ENCODE results near the gene DPAGT1.
"Not testable (repeated sequence)": the region's sequence is repeated elsewhere in the genome, so short reads cannot be mapped to it uniquely, and the experiment has no call there.

Gene DPAGT1

GRCh38 chr11:119093942-119094815, 7.5 kb downstream of the DPAGT1 start:
- no peak for DNase-seq

GRCh38 chr11:119092880-119093842, 8.5 kb downstream of the DPAGT1 start:
- DNase-seq, result peak; percentile 16

GRCh38 chr11:119091966-119092879, 9.4 kb downstream of the DPAGT1 start:
- DNase-seq, result no peak

- DNase-seq, result no peak
Observed at GRCh38 chr11:119091178-119091577, 10.5 kb downstream of the DPAGT1 start.

- DNase-seq, result no peak
Observed at GRCh38 chr11:119089319-119089718, 12.3 kb downstream of the DPAGT1 start.

- DNase-seq, result no peak
Observed at GRCh38 chr11:119088406-119088805, 13.2 kb downstream of the DPAGT1 start.

- DNase-seq, result no peak
Observed at GRCh38 chr11:119087747-119088241, 13.9 kb downstream of the DPAGT1 start.

- no peak for DNase-seq
Observed at GRCh38 chr11:119087123-119087522, 14.5 kb downstream of the DPAGT1 start.

GRCh38 chr11:119085437-119085847, 16.2 kb downstream of the DPAGT1 start:
- DNase-seq, result no peak

GRCh38 chr11:119084663-119085436, 16.8 kb downstream of the DPAGT1 start, which contains the start of gene HMBS:
Gene HMBS (plus strand): TSS chr11:119084881. CDS start chr11:119085034, 153 bp downstream.
- DNase-seq, result peak; percentile 98

GRCh38 chr11:119081682-119082260, 19.9 kb downstream of the DPAGT1 start:
- DNase-seq, result no peak

GRCh38 chr11:119078675-119079420, 22.8 kb downstream of the DPAGT1 start:
- no peak for DNase-seq

GRCh38 chr11:119077839-119078238, 23.8 kb downstream of the DPAGT1 start:
- no peak for DNase-seq

- DNase-seq, result peak; percentile 92
Observed at GRCh38 chr11:119067371-119068222, 34.1 kb downstream of the DPAGT1 start, which contains the start of gene VPS11. Gene VPS11 (plus strand): TSS chr11:119067818. CDS start chr11:119067824, 6 bp downstream.

GRCh38 chr11:119065369-119065768, 36.3 kb downstream of the DPAGT1 start:
- DNase-seq, result no peak

- DNase-seq, result no peak
Observed at GRCh38 chr11:119062779-119063178, 38.9 kb downstream of the DPAGT1 start.

GRCh38 chr11:119061256-119061655, 40.4 kb downstream of the DPAGT1 start:
- no peak for DNase-seq

- not testable (repeated sequence) for DNase-seq
Observed at GRCh38 chr11:119059128-119059527, 42.5 kb downstream of the DPAGT1 start.
